ENCODE data around the gene OXGR1.
"Not testable (repeated sequence)": the region's sequence is repeated elsewhere in the genome, so short reads cannot be mapped to it uniquely, and the experiment has no call there.

OXGR1 gene

GRCh38 chr13:96988441-96988840 lies 5.8 kb downstream of the OXGR1 start:
- Histone ChIP-seq H3K36me3 (ENCODE audit: insufficient read depth, low read depth, low read length) (no peaks in the 10 kb centered on the region), H3K4me1 (ENCODE audit: insufficient read depth, low read length) (no peaks in the 10 kb centered on the region), H3K4me3 (ENCODE audit: low read length) (no peak overlapping the region), H3K9me3 (ENCODE audit: insufficient read depth, low read depth, low read length) (no peaks in the 10 kb centered on the region), H3K27me3 (ENCODE audit: insufficient read depth, low read length) (peaks cover 25% of the 10 kb centered on the region), H3K27ac (ENCODE audit: low read length) (no peak overlapping the region), H3K9ac (ENCODE audit: low read depth, low read length) (no peak overlapping the region)

- H3K36me3 ChIP-seq (ENCODE audit: insufficient read depth, low read depth, low read length) = no peaks in the 10 kb centered on the region
- no peaks in the 10 kb centered on the region for H3K4me1 ChIP-seq (ENCODE audit: insufficient read depth, low read length)
- H3K9me3 ChIP-seq (ENCODE audit: insufficient read depth, low read depth, low read length) = no peaks in the 10 kb centered on the region; the same call in 1 of the 2 replicates
- H3K27ac ChIP-seq (ENCODE audit: low read length) = no peak overlapping the region
- no peak overlapping the region for H3K4me3 ChIP-seq (ENCODE audit: low read length)
- no peak overlapping the region for H3K9ac ChIP-seq (ENCODE audit: low read depth, low read length)
- H3K27me3 ChIP-seq (ENCODE audit: insufficient read depth, low read length) = no peaks in the 10 kb centered on the region
These were observed 10.2 kb downstream of the OXGR1 start for GRCh38 chr13:96984051-96984508.

- no peaks in the 10 kb centered on the region for H3K27me3 ChIP-seq (ENCODE audit: insufficient read depth, low read length)
- no peak overlapping the region for H3K4me3 ChIP-seq (ENCODE audit: low read length)
- H3K9ac ChIP-seq (ENCODE audit: low read depth, low read length) = no peak overlapping the region
- H3K27ac ChIP-seq (ENCODE audit: low read length) = no peak overlapping the region
- no peaks in the 10 kb centered on the region for H3K4me1 ChIP-seq (ENCODE audit: insufficient read depth, low read length)
- no peaks in the 10 kb centered on the region for H3K36me3 ChIP-seq (ENCODE audit: insufficient read depth, low read depth, low read length)
- no peaks in the 10 kb centered on the region; the same call in none of the 2 replicates for H3K9me3 ChIP-seq (ENCODE audit: insufficient read depth, low read depth, low read length)
These were observed 11.6 kb downstream of the OXGR1 start for GRCh38 chr13:96982672-96983071.

GRCh38 chr13:96979861-96980260 lies 14.4 kb downstream of the OXGR1 start:
- not testable (repeated sequence) for H3K9me3 ChIP-seq (ENCODE audit: insufficient read depth, low read depth, low read length); H3K9ac ChIP-seq (ENCODE audit: low read depth, low read length)

GRCh38 chr13:96968027-96968426 lies 26.2 kb downstream of the OXGR1 start:
- Histone ChIP-seq H3K4me3 (ENCODE audit: low read length) (no peak overlapping the region), H3K36me3 (ENCODE audit: insufficient read depth, low read depth, low read length) (peaks cover 5% of the 10 kb centered on the region; the same call in 1 of the 2 replicates), H3K27ac (ENCODE audit: low read length) (no peak overlapping the region), H3K4me1 (ENCODE audit: insufficient read depth, low read length) (no peaks in the 10 kb centered on the region), H3K9ac (ENCODE audit: low read depth, low read length) (no peak overlapping the region), H3K9me3 (ENCODE audit: insufficient read depth, low read depth, low read length) (peaks cover 35% of the 10 kb centered on the region), H3K27me3 (ENCODE audit: insufficient read depth, low read length) (no peaks in the 10 kb centered on the region)

More at GRCh38 chr13:96979861-96980260, 14.4 kb downstream of the OXGR1 start:
- H3K36me3 ChIP-seq (ENCODE audit: insufficient read depth, low read depth, low read length); H3K4me3 ChIP-seq (ENCODE audit: low read length); H3K27me3 ChIP-seq (ENCODE audit: insufficient read depth, low read length); H3K27ac ChIP-seq (ENCODE audit: low read length); H3K4me1 ChIP-seq (ENCODE audit: insufficient read depth, low read length): not testable (repeated sequence)

DNA sequence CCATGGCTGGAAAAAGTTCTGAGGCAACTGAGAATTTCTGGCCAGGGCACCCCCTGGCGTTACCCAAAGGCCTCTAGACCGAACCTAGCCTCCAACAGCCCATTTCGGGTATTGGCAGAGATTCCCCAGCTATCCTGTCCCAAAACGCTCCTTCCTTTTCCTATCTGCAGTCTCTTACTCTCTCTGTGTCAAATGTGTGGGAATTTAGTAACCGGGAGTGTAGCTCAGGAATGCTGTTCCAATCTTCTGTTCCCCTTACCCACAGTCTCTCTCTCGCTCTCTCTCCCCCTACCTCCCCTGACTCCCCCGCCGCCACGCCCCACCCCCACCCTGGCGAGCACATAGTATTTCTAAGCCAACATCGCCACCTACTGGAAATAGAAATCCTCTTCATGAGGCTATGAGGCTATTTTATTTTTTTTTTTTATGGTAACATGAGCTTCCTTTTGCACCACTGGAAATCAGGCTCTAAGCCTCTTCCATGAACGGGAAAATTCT lies 27.0 kb downstream of the OXGR1 start:
- Histone ChIP-seq H3K27ac (ENCODE audit: low read length) (no peak overlapping the region), H3K4me1 (ENCODE audit: insufficient read depth, low read length) (no peaks in the 10 kb centered on the region), H3K27me3 (ENCODE audit: insufficient read depth, low read length) (no peaks in the 10 kb centered on the region), H3K9me3 (ENCODE audit: insufficient read depth, low read depth, low read length) (peaks cover 35% of the 10 kb centered on the region), H3K4me3 (ENCODE audit: low read length) (no peak overlapping the region), H3K9ac (ENCODE audit: low read depth, low read length) (no peak overlapping the region), H3K36me3 (ENCODE audit: insufficient read depth, low read depth, low read length) (peaks cover 5% of the 10 kb centered on the region; the same call in 1 of the 2 replicates)

DNA sequence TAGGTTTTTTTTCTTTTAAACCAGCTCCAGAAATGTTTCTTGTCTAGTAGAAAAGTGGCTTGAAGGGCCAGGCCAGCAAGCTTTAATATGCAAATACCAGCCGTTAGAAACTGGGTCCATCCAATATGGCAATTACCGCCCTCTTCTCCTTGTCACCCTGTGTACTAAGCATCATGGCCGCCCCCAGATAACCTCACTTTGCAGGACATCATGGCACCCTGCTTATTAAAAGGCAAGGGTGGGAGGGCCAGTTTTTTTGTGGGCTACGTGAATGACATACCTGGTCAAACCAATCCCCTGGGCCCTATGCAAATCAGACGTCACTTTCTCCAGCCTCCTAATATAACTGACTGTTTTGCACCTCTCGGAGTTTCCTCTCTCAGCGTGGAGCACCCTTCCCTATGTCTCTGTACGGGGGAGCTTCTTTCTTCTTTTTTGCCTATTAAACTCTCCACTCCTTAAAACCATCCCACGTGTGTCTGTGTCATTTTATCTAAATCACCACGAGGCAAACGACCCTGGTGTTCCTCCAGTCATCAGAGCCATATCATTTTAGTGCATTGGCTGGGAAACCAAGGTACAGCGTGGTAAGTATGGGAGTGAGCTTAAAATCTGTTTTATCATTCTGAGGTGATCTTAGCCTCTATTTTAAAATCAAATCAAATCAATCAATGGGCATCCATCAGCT lies 27.7 kb downstream of the OXGR1 start:
- no peak overlapping the region for H3K27ac ChIP-seq (ENCODE audit: low read length)
- peaks cover 35% of the 10 kb centered on the region for H3K9me3 ChIP-seq (ENCODE audit: insufficient read depth, low read depth, low read length)
- no peaks in the 10 kb centered on the region for H3K4me1 ChIP-seq (ENCODE audit: insufficient read depth, low read length)
- no peak overlapping the region for H3K4me3 ChIP-seq (ENCODE audit: low read length)
- H3K27me3 ChIP-seq (ENCODE audit: insufficient read depth, low read length) = no peaks in the 10 kb centered on the region
- H3K9ac ChIP-seq (ENCODE audit: low read depth, low read length) = no peak overlapping the region
- H3K36me3 ChIP-seq (ENCODE audit: insufficient read depth, low read depth, low read length) = peaks cover 5% of the 10 kb centered on the region; the same call in 1 of the 2 replicates

- Histone ChIP-seq H3K27ac (ENCODE audit: low read length) (no peak overlapping the region), H3K9me3 (ENCODE audit: insufficient read depth, low read depth, low read length) (peaks cover 26% of the 10 kb centered on the region), H3K4me1 (ENCODE audit: insufficient read depth, low read length) (no peaks in the 10 kb centered on the region), H3K36me3 (ENCODE audit: insufficient read depth, low read depth, low read length) (peaks cover 5% of the 10 kb centered on the region; the same call in 1 of the 2 replicates), H3K4me3 (ENCODE audit: low read length) (no peak overlapping the region), H3K27me3 (ENCODE audit: insufficient read depth, low read length) (no peaks in the 10 kb centered on the region), H3K9ac (ENCODE audit: low read depth, low read length) (no peak overlapping the region)
These were observed 30.3 kb downstream of the OXGR1 start for GRCh38 chr13:96963786-96964475.

DNA sequence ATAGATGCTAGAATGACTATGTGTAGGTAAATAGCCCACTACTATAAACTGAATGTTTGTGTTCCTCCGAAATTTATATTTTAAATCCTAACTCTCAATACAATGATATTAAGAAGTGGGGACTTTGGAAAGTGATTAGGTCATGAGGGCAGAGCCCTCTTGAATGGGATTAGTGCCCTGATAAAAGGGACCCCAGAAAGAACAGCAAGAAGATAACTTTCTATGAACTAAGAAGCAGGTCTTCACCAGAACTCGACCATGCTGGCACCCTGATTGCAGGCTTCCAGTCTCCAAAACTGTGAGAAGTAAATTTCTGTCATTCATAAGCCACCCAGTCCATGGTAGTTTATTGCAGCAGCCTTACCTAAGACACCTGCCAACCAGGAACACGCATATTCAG lies 33.9 kb downstream of the OXGR1 start:
- H3K9me3 ChIP-seq (ENCODE audit: insufficient read depth, low read depth, low read length) = no peaks in the 10 kb centered on the region
- H3K27me3 ChIP-seq (ENCODE audit: insufficient read depth, low read length) = no peaks in the 10 kb centered on the region
- H3K9ac ChIP-seq (ENCODE audit: low read depth, low read length) = no peak overlapping the region
- no peak overlapping the region for H3K27ac ChIP-seq (ENCODE audit: low read length)
- no peaks in the 10 kb centered on the region for H3K4me1 ChIP-seq (ENCODE audit: insufficient read depth, low read length)
- H3K4me3 ChIP-seq (ENCODE audit: low read length) = no peak overlapping the region
- no peaks in the 10 kb centered on the region for H3K36me3 ChIP-seq (ENCODE audit: insufficient read depth, low read depth, low read length)

- Histone ChIP-seq H3K9me3 (ENCODE audit: insufficient read depth, low read depth, low read length) (no peaks in the 10 kb centered on the region), H3K9ac (ENCODE audit: low read depth, low read length) (no peak overlapping the region), H3K27ac (ENCODE audit: low read length) (no peak overlapping the region), H3K4me1 (ENCODE audit: insufficient read depth, low read length) (no peaks in the 10 kb centered on the region), H3K36me3 (ENCODE audit: insufficient read depth, low read depth, low read length) (no peaks in the 10 kb centered on the region), H3K27me3 (ENCODE audit: insufficient read depth, low read length) (no peaks in the 10 kb centered on the region), H3K4me3 (ENCODE audit: low read length) (no peak overlapping the region)
These were observed 35.9 kb downstream of the OXGR1 start for GRCh38 chr13:96958286-96958891.

GRCh38 chr13:96952595-96952994 lies 41.7 kb downstream of the OXGR1 start:
- Histone ChIP-seq H3K36me3 (ENCODE audit: insufficient read depth, low read depth, low read length) (no peaks in the 10 kb centered on the region), H3K4me3 (ENCODE audit: low read length) (no peak overlapping the region), H3K27ac (ENCODE audit: low read length) (no peak overlapping the region), H3K9me3 (ENCODE audit: insufficient read depth, low read depth, low read length) (no peaks in the 10 kb centered on the region), H3K27me3 (ENCODE audit: insufficient read depth, low read length) (no peaks in the 10 kb centered on the region), H3K9ac (ENCODE audit: low read depth, low read length) (no peak overlapping the region), H3K4me1 (ENCODE audit: insufficient read depth, low read length) (no peaks in the 10 kb centered on the region)
